HG02973 (cell line): ENCODE results near the gene UCN2.
"Not testable (repeated sequence)": the region's sequence is repeated elsewhere in the genome, so short reads cannot be mapped to it uniquely, and the experiment has no call there.

Experiments used
- ATAC-seq: cut with Tn5 transposase; IDR thresholded peaks from one replicate; pipeline ENCODE4 v1.9.1; 2021; ENCODE audit warnings: moderate library complexity; ENCODE audit not compliant: unreplicated experiment

The UCN2 gene

DNA sequence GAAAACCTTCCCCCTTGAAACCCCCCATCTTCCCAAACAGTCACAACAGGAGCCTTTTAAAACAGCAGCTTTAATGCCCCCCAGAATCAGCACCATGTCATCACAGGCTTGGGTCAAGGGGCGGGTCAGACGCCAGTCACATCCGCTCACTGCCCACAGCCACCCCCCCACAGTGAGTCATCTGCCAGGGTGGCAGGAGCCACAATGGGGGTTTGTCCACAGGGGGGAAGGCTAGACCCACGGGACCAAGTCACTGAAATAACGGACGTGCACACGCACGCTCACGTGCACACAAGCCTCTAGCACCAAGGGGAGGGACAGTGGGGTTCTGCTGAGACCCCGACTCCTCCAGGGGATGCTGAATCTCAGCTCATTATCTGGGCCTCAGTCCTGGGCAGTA lies 441 bp upstream of the UCN2 start:
- ATAC-seq, result no peak

DNA sequence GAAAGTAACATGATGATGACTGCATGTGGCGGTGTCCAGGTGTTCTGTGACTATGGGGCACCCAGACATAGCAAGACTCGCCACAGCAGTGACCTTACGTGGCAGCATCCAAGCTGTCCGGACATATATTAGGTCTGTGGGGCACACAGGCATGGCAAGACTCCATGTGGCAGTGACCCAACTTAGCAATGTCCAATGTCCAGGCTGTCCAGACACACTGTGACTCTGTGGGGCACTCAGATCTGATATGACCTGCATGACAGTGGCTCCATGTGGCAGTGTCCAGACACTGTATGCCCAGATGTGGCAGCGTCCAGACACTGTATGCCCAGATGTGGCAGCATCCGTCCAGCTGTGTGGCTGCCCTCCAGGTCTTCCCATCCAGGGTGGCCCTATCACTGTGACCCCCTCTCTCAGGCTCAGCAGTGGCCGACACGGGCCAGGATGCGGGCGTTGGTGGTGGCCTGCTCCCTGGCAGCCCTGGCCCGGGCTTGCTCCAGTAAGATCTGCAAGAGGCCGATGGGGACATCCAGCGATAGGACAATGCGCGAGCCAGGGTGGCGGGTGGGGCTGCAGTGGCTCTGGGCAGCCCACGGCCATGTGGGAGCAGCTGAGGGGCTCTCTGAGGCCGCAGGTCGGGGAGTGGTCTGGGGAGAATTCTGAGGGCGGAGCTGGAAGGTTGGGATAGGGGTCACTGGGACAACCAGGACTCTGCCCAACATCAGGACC lies 1.1 kb downstream of the UCN2 start:
- no peak for ATAC-seq

DNA sequence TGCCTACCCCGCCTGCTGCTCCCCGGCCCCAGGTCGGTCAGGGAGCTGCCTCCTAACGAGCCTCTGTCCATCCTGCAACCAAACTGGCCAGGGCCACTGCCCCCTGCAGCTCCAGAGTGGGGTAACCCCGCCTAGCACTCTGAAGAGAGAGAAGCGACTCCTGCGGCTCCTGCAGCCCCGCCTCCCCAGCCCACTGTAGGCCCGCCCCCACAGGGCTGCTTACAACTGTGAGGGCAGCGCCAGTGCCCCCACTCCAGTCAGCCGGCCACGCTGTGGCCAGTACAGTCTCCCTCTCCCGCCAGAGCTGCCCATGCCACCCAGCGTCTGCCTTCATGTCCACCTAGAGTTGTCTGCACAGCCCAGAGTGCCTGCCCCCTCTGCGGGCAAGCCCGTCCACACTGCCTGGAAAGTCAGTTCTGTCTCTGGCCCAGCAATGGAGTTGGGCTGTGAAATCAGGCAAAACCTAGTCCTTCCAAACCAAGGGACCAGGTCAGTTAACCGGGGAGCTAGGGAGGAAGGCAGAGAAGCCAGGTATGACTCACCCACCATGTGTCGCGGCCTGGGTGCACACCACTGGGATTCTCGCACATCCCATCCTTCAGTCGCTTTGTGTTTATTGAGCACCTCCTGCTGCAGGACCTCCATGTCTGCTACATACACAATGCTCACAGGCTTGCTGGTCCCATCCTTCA lies 2.4 kb downstream of the UCN2 start:
- ATAC-seq, result no peak

DNA sequence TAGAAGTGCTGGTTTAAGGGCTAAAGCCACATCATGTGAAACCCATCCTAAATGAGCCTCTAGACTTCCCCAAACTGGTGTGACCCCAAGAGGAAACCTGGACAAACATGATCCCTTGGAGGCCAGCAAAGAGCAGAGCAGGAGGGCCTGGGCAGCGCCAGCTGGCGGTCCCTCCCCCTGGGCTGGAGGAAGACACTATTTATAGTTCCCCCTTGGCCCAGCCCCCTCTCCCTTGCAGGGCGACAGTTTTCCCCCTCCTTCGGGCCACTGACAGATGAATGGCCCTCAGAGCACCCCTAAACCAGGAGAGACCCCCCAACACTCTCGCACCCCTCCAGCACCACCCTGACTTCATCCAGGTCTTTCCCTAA lies 2.9 kb downstream of the UCN2 start:
- ATAC-seq, result no peak

DNA sequence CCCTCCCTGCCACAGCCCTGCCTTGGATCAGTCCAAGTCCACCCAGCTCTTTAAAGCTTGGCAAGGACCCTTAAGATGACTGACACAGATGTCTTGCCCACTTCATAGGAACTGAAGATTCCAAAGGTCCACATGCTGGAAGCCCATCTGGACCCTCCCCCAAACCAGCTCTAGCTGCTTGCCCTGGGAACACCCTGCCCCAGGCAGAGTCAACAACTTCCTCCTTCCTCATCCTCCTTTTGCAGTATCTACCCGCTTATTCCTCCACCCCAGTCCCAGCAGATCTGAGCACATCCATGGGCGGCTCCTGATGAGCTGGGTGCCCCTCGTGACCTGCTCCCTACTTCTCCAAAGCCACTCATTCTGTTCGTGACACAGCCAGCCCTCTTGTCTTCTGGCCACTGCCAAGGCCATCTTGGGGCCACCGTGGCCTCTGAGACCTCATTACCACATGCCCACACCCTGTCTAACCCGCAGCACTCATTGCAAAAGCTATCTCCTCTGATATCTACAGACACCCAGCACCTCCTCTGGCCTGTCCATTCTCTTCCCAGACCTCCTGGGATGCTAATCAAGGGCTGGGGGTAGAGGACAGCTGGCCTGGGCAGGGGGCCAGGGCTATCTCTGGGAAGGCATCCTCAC lies 5.0 kb downstream of the UCN2 start:
- ATAC-seq, result no peak

DNA sequence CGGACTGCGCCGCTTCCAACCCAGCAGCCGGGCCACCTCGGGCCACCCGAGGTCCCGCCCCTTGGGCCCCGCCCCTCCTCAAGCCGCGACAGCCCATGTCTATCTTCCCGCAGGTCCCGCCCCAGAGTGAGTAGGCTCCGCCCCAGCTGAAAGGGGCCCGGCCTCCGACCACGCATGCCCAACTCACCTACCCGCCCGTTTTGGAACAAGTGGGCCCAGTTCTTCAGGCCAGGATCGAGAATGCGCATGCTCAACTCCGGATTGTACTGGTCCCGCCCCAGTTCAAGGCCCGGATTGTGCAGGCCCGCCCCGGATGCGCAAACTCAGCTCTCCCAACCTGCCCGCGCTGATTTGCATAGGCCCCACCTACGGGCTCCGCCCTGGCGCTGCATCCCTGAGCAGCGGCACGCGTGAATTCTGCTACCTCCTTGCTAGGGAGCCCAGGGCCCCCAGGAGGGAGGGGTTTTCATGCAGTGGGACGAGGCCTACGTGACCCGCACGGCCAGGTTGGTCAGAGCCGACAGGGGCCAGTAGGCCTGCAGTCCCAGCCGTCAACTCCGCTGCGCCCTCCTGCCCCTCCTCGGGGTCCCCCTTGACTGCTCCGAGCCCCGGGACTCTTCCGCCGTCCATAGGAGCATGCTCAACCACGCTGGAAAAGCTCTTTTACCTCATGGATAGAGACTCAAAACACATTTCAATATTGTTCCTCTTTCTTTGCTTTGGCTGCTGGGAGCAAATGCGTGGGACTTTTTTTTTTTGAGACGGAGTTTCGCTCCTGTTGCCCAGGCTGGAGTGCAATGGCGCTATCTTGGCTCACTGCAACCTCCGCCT lies 6.6 kb downstream of the UCN2 start, which contains the start of gene PFKFB4:
PFKFB4 (minus strand) TSS at position 8 of the 831 bp plus-strand sequence. CDS start 26 bp downstream, outside the sequence.
- peak; percentile 81 for ATAC-seq

DNA sequence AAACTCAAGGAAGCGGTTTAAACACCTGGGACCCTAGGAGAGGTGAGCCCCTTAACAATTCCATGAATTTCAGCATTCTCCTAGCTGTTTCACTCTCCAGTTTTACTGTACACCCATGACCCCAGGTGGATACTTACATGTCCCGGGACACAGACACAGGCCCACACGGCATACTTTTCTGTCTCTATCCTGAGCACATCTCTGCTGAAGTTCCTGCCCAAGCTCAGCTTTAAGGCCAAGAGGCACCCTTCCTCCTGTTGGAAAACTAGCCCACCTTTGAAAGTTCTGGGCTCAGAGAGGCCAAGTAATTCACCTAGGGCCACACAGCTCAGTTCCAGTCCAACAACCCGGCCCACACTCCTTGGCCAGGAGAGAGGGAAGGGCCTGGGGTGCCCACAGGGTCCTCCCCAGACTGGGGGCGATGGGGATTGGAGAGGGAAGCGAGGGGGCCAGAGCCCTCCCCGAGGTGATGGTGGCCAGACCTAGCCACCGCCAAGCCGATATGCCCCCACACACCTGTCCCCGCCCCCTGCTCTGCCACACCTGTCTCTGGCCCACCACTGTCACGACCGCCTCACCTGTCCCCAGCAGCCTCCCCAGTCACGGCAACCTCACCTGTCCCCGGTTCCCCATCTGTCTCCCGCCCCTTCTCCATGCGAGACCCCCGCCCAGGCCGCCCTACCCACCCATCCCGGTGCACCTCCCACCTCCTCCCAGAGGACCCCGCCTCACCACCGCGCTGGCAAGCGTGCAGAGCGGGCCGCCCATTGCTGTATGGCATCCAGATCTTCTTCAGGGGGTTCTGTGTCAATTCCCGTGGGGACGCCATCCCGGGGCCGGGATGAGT lies 7.4 kb downstream of the UCN2 start:
- no peak for ATAC-seq

DNA sequence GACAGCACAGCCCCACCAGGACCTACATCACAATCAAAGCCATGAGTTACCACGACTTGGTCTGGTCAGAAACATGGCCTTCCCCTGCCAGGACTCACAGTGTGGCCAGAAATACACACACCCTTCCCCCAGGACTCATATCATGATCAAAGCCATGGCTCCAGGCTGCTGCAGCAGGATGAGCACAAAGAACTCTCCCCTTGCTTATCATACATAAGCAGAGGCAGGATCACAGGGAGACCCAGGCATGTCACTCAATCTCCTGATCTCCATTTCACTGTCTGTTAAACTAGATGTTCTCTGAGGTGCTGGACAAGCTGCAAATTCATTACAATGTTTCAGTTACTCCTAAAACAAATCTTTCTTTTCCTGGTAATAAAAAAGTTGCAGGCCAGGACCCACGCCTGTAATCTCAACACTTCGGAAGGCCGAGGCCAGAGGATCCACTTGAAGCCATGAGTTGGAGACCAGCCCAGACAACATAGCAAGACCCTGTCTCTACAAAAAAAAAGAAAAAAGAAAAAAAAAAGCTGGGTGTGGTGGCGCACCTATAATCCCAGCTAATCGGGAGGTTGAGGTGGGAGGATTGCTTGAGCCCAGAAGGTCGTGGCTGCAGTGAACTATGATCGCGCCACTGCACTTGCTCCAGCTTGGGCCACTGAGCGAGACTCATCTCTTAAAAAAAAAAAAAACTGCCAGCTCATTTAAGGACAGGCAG lies 8.2 kb downstream of the UCN2 start:
- ATAC-seq, result no peak

DNA sequence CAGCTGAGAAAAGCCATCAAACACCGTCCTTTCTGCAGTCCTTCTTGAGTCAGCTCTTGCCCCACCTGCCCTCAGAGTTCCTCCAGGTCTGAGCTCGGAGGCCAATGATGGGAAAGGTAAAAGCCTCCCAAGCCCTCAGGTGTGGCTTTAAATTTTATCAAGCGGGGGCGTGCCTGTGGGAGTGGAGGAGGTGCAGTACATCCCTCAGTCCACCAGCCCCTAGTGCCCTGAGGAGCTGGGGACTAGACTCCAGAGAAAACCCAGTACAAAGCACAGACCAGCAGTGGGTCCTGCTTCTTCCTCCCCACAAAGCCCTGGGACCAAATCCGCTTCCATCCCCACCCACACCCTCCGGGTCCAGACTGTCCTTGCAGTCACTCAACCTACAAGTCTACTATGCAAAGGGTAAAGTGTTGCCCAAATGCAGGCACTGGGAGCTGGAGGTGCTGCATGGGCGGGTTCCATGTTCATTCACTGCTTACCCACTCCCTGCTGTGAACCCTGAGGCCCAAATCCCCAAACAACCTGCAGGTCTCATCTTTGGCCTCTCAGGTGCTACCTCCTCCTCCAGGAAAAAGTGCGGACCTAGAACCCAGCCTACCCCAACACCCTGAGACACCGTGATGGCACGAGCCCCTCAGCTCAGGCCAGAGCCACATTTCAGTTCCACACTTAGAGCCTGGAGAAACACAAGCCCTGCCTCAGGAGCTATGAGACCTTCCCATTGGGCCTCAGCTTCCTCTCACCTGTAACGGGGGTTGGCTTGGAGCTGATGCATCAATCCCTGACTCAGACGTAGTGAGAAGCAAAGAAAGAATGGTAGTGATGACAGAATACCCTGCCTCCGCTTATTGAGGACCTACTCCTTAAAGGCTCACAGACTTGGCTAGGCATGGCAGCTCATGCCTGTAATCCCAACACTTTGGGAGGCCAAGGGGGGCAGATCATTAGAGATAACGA lies 9.4 kb downstream of the UCN2 start:
- no peak for ATAC-seq

DNA sequence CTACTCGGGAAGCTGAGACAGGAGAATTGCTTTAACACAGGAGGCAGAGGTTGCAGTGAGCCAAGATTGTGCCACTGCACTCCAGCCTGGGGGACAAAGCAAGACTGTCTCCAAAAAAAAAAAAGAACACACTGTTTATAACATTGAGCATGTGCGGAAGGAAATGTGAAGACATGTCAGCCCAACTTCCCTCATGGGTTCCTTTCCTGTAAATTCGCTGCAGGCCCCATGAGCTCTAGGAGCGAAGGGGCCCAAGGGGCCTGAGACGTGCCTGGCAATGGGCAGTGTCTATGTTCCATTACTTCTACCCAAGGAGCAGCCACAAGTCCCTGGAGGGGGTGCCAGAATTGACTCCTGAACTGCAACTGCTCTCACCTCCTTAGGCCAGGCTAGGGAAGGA lies 10.2 kb downstream of the UCN2 start:
- ATAC-seq, result no peak

DNA sequence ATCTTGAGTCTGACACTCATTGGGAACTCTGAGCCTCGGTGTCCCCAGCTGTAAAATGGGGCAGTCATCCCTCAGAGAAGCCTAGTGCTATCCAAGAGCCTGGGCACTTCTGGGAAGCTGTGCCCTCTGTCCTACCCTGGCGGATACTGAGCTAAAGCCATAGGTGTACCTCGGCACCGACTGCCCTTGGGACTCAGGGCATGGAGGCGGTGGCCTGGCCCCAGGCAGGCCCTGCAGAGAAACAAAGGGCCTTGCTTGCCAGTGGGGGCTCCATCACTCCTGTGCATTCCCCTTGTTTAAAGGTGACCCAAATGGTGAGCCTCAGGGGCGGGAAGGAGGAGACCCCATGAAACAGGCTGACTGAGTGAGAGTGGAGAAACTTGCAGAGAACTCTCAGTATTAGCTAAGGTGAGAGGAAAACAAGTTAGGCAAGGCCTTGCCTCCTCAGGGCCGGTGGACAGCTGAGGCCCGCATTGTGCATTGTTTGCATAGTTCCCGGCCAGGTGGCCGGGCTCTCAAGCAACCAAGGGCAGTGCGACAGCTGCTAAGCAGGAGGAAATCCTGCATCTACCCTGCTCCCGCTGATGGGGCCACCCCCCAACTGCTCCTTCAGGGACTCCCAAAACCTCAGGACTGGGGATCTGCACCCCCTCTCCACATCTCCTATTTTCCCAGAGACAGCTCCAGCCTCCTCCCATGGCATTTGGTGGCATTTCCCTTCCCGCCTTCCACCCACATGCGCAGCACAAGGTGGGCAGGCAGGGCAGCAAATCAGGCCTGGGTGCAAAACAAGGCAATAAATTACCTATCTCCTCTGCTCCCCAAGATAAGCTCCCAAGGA lies 11.2 kb downstream of the UCN2 start:
- no peak for ATAC-seq

DNA sequence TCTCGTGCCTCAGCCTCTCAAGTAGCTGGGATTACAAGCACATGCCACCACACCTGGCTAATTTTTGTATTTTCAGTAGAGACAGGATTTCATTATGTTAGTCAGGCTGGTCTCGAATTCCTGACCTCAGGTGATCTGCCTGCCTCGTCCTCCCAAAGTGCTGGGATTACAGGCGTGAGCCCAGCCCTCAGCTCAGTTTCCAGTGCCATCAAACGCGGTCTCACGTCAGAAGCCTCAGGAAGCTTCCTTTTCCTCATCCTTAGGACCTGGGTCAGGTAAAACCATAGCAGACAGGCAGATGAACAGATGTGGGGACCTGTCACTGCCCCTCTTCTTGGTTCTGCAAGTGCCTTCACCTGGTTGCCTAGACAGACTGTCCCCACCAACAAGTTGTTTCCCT lies 11.9 kb downstream of the UCN2 start:
- ATAC-seq, result not testable (repeated sequence)

DNA sequence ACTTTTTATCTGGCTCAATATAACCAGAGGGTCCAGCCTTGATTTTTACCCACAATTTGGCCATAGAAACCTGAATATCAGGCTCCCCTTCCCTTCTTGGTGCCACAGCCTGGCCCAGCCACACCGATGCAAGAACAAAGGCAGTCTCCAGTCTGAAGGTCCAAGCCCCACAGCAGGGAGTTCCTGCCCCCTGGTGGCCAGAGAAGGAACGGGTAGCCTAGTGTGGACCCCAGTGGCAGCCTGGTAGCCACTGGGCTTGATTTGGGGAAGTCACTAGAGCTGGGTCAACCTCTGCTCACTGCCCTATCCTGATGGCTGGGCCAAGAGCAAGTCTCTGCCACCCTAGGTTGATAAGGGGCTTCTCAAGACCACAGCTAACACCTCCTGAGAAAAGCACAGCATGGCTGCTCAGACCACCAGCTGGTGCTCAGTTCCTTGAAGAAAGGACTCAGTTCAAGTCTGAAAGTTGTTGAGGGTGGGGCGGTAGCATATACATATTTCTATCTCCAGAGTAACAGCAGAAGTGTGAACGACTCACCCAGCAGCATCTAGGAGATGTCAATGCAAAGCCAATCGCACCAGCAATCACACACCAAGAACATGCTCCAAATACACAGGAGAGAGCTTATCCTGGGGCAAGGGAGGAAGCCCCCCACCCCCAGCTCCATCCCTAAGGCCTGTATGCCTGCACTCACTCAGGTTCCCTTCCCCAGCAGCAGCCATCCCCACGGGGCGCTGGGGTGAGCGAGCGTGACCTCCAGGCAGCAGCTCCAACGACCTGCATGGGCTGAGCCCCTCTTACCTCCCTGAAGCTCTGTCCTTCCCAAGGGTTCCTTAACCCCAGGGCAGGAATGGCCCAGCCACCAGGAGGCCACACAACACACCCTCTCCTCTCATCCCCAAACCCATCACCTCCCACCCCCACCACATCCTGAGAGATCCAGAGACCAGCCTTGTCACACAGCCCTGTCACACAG lies 14.6 kb downstream of the UCN2 start:
- peak; percentile 59 for ATAC-seq

DNA sequence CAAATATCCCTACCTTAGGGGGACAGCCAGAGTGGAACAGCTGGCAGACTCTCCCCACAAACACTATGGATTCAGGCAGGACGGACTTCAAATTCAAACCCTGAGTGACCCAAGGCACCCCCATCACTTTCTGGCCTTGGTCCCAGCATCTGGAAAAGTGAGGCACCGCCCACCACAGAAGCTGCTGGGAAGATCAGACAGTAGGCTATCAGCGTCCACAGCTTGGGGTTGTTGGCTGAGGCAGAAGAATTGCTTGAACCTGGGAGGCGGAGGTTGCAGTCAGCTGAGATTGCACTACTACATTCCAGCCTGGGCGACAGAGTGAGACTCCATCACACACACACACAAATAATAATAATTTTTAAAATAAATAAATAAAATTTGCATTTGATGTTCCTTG lies 15.5 kb downstream of the UCN2 start:
- no peak for ATAC-seq

DNA sequence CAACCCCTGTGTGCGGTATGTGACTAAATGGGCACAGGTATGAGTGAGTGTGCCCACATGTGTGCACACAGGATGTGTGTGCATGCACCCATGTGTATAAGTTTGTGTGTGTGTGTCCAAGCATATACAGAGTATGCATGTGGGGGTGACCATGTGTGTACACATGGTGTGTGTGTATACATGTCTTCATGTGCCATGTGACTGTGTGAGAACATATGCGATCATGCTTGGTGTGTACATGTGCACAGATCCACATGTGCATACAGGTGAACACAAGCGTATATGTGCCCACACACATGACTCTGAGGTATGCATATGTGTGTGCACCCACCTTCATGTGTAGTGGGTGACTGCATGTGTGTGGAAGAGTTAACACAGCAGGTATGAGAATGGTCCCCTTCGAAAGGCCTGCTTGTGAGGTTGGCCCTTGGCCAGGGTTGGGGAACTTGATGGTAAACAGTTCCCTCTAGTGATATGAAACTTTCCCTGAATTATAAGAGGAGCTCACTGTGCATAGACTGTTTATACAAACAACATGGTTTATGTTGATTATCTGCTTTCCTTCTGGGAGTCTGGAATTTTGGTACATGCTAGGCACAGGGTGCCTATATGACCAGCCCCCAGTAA lies 17.3 kb downstream of the UCN2 start:
- no peak for ATAC-seq

DNA sequence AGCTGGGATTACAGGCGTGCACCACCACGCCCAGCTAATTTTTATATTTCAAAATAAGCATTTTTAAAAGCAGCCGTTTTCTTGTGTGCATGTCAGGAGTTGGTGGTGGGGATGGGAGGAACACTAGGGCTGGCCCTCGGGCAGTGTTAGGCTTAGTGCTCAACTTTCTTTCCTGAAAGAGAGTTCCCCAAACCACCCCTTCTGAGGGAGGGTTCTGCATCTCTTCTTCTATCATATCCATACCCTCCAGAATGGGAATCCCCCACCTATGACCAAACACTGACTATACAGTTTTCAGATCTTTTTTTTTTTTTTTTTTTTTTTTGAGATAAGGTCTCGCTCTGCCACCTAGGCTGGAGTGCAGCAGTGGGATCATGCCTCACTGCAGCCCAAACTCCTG lies 19.4 kb downstream of the UCN2 start:
- no peak for ATAC-seq
